Mucosa of descending colon (tissue), 3 donors: ENCODE data around the gene MGA. TPM values are rescaled to one million over a fixed set of nuclear protein-coding genes. Genes with fewer than 3 reads are reported as not detected.

Experiments
- ATAC-seq: fragments of 200-7000 bp; cut with Tn5 transposase; one replicate; pipeline ENCODE4 v1.9.1; 2020; ENCODE audit warnings: mild to moderate bottlenecking, moderate library complexity
- DNase-seq, 3 donors: peaks; one replicate each; pipeline ENCODE4 v3.0.0-alpha.2; 2020
- H3K36me3 ChIP-seq: fragments of 200-600 bp; one replicate; pipeline ENCODE4 v1.8.0; 2021; ENCODE audit warnings: low read depth, mild to moderate bottlenecking
- H3K4me1 ChIP-seq: fragments of 200-600 bp; one replicate; pipeline ENCODE4 v1.8.0; 2021; ENCODE audit warnings: low read depth, mild to moderate bottlenecking
- H3K4me3 ChIP-seq: fragments of 200-600 bp; one replicate; pipeline ENCODE4 v1.8.0; 2021; ENCODE audit warnings: mild to moderate bottlenecking
- H3K9me3 ChIP-seq: fragments of 200-600 bp; one replicate; pipeline ENCODE4 v1.8.0; 2021; ENCODE audit warnings: mild to moderate bottlenecking
- intact Hi-C, 2 donors: fragments of 100-400 bp; cut with DNase I in 1 of 2; cut with micrococcal nuclease in 1 of 2; formaldehyde crosslinking; loops; one replicate each; pipeline versions ENCODE4 v1.11.0 to v1.11.1; 2022; cut with DNase I, micrococcal nuclease
- total RNA-seq, 3 donors: library from RNA; stranded (reverse); fragmentation: NEBNext Ultra II Directional in 2 of 3; extraction: Animal tissue kit (Norgen Biotek cat#: 25700) in 2 of 3; gene quantifications; one replicate each; pipeline versions ENCODE4 v1.2.1 to v1.2.4, GENCODE V29; 2021 to 2023
- TF ChIP-seq, protein P1 (sequence below): fragments of 200-600 bp; IDR thresholded peaks from one replicate; pipeline ENCODE4 v1.8.0; 2022; ENCODE audit warnings: antibody characterized with exemption, mild to moderate bottlenecking
- donor health status: DM: no; HTN: no; CAD: no; lungs with moderate emphysema.
- donor health status: DM: no; HTN: no; CAD: no.
- donor health status: DM: no; HTN: yes; CAD: no.

The MGA gene
- total RNA-seq, 3 donors from 2014 or later, result 29.1 to 50.5 (median 29.2) TPM

GRCh38 chr15:41659190-41659589 is 1.0 kb upstream of the MGA start:
- TF ChIP-seq, protein P1, sequence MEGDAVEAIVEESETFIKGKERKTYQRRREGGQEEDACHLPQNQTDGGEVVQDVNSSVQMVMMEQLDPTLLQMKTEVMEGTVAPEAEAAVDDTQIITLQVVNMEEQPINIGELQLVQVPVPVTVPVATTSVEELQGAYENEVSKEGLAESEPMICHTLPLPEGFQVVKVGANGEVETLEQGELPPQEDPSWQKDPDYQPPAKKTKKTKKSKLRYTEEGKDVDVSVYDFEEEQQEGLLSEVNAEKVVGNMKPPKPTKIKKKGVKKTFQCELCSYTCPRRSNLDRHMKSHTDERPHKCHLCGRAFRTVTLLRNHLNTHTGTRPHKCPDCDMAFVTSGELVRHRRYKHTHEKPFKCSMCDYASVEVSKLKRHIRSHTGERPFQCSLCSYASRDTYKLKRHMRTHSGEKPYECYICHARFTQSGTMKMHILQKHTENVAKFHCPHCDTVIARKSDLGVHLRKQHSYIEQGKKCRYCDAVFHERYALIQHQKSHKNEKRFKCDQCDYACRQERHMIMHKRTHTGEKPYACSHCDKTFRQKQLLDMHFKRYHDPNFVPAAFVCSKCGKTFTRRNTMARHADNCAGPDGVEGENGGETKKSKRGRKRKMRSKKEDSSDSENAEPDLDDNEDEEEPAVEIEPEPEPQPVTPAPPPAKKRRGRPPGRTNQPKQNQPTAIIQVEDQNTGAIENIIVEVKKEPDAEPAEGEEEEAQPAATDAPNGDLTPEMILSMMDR, result no peak
- intact Hi-C loops, result no loop called here
- no peak for DNase-seq
- Histone ChIP-seq H3K4me3 (no peak overlapping the region), H3K36me3 (no peaks in the 10 kb centered on the region), H3K9me3 (no peaks in the 10 kb centered on the region), H3K4me1 (peaks cover 8% of the 10 kb centered on the region)
- no peak for ATAC-seq

DNA sequence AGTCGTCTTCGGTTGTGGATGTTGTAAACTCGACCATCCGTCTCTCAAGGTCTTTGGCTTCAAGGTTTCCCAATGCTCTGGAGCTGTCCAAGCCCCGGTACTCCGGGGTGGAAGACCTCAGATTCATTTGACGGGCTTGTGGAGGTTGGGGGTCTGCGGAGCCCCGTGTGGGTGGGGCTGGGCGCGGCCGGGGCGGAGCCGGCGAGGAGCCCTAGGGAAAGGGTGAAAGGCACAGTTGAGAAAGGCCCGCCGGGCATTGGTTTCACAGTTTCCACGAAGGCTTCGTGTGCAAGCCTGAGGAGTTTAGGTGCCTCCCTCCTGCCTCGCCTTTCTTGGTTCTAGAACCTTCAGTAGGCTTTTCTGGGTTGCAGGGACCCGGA is 360 bp upstream of the MGA start:
- Histone ChIP-seq H3K4me3 (no peak overlapping the region), H3K36me3 (no peaks in the 10 kb centered on the region), H3K4me1 (peaks cover 8% of the 10 kb centered on the region), H3K9me3 (no peaks in the 10 kb centered on the region)
- DNase-seq (no peak), ATAC-seq (no peak)
- TF ChIP-seq, protein P1, result no peak
- intact Hi-C loops, result no loop called here

DNA sequence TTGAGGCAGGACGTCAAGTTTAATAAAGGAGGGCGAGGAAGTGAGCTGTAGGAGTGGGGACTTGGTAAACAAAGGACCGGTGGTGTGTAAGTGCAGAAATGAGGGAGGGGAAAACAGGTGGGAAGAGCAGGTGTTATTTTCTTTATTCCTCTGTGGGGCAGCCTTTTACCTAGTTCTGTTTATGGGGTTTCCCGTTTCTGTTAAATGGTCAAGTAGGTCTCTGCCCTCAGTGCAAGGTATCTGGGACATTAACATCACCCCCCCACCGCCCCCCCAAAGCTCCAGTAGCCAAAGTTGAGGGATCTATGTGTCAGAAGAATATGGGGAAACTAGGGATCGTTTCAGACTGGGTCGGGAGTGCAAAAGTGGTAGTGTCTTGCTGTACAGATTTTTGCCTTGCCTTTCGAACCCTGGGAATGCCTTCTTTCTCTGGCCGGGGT is 893 bp downstream of the MGA start:
- intact Hi-C loops, result no loop called here
- no peak for ATAC-seq
- TF ChIP-seq, protein P1, result no peak
- Histone ChIP-seq H3K4me3 (no peak overlapping the region), H3K4me1 (peaks cover 8% of the 10 kb centered on the region), H3K9me3 (no peaks in the 10 kb centered on the region), H3K36me3 (no peaks in the 10 kb centered on the region)
- no peak for DNase-seq

DNA sequence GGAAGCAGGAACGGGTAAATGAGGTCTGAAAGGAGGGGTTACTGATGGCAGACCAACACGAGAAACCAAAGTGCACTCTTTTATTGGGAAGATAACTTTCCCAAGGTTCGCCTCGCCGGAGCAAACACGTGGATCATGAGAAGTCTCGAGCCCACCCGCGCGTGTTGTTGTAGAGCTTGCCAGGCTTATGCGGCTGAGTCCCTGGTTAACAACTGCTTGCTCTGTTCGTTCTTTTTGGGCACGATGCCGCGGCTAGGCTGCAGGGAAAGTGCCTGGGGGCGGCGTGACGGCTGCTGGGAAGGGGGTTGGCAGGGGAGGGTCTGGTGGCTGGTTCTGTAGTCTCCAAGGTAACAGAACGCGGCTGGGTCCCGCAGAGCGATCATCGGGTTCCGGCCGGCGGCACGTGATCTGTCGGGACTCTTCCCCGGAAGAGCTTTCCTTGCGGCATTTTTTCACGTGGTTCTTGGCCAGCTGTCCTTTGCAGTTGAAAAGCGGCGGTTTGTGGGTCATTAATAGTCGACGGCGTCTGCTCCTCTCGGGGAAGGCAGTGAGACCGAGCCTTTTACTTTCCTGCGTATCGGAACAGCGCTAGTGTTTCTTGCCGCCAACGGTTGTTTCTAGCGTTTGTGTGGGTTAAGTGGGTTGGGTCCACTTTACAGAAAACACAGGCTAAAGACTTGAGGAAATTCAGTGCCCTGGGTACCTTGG is 1.5 kb downstream of the MGA start:
- TF ChIP-seq, protein P1, result no peak
- intact Hi-C loops, result no loop called here
- Histone ChIP-seq H3K4me1 (peaks cover 13% of the 10 kb centered on the region), H3K4me3 (no peak overlapping the region), H3K36me3 (no peaks in the 10 kb centered on the region), H3K9me3 (no peaks in the 10 kb centered on the region)
- peak; percentile 51 for ATAC-seq
- peak; percentile 78 to 86 (median 79) for DNase-seq

- Histone ChIP-seq H3K4me3 (no peak overlapping the region), H3K4me1 (peaks cover 14% of the 10 kb centered on the region), H3K36me3 (no peaks in the 10 kb centered on the region), H3K9me3 (no peaks in the 10 kb centered on the region)
- DNase-seq (no peak), ATAC-seq (peak; percentile 25)
- TF ChIP-seq, protein P1, result no peak
- intact Hi-C loops, result no loop called here
These were observed 6.2 kb downstream of the MGA start for GRCh38 chr15:41666353-41666920.
